SK-N-SH (cell line): ENCODE data around the gene ATP13A3. TPM values are rescaled to one million over a fixed set of nuclear protein-coding genes. Genes with fewer than 3 reads are reported as not detected.

Experiments used
- CTCF ChIA-PET: fragments of 300-600, 350-600 bp; formaldehyde crosslinking; extraction: SDS; loops from one replicate; lab custom pipeline; 2021; lab: Yijun Ruan, JAX
- POLR2A ChIA-PET: fragments of 350-600 bp; sonication (Branson Sonifier 250); formaldehyde crosslinking; extraction: SDS; loops from one replicate; lab custom pipeline; 2020; ENCODE audit warnings: antibody characterized with exemption, inconsistent platforms; lab: Yijun Ruan, JAX
- DNase-seq: peaks from one replicate; pipeline ENCODE4 v3.0.0; 2012
- H2AFZ ChIP-seq: fragments of 200-600 bp; sonication (generic); 2 replicates; pipeline ENCODE4 v1.8.1; 2016; ENCODE audit warnings: antibody characterized with exemption, mild to moderate bottlenecking, low read depth
- H3F3A ChIP-seq: fragments of 200-600 bp; sonication (generic); replicated peaks from 2 replicates; pipeline ENCODE3; 2016; ENCODE audit warnings: antibody characterized with exemption, mild to moderate bottlenecking; ENCODE audit not compliant: insufficient read depth
- H3K27ac ChIP-seq, 2 experiments: fragments of 200-500 bp in 1 of 2; fragments of 200-600 bp in 1 of 2; sonication (Bioruptor generic) in 1 of 2; sonication (generic), shearing (Covaris generic) in 1 of 2; 2 replicates each; pipeline versions ENCODE4 v1.5.1 to v1.6.1; 2014 to 2016; ENCODE audit warnings: low read depth in 2 of 2, inconsistent platforms in 1 of 2, low read length in 1 of 2, mild to moderate bottlenecking in 1 of 2, mixed read lengths in 1 of 2
- H3K27me3 ChIP-seq: fragments of 200-600 bp; sonication (generic), shearing (Covaris generic); 2 replicates; pipeline ENCODE4 v1.6.1; 2016; ENCODE audit warnings: mixed run types; ENCODE audit not compliant: insufficient read depth
- H3K36me3 ChIP-seq, 2 experiments: fragments of 200-500 bp in 1 of 2; fragments of 200-600 bp in 1 of 2; sonication (Bioruptor generic) in 1 of 2; sonication (generic) in 1 of 2; replicated peaks in 1 of 2; 2 replicates each; pipeline versions ENCODE3 to v1.5.1; 2014 to 2016; ENCODE audit warnings: low read length in 1 of 2, mild to moderate bottlenecking in 1 of 2; ENCODE audit not compliant: insufficient read depth in 2 of 2, control insufficient read depth in 1 of 2
- H3K4me1 ChIP-seq, 2 experiments: fragments of 200-500 bp in 1 of 2; fragments of 200-600 bp in 1 of 2; sonication (Bioruptor generic) in 1 of 2; sonication (generic), shearing (Covaris generic) in 1 of 2; 2 replicates each; pipeline versions ENCODE4 v1.5.1 to v1.6.1; 2014 to 2016; ENCODE audit warnings: low read depth in 1 of 2, low read length in 1 of 2, mixed run types in 1 of 2; ENCODE audit not compliant: insufficient read depth in 2 of 2, control insufficient read depth in 1 of 2
- H3K4me2 ChIP-seq: fragments of 200-600 bp; sonication (generic), shearing (Covaris generic); 2 replicates; pipeline ENCODE4 v1.6.1; 2017; ENCODE audit warnings: mixed run types
- H3K4me3 ChIP-seq, 2 experiments: fragments of 200-500 bp in 1 of 2; fragments of 200-600 bp in 1 of 2; sonication (Bioruptor generic) in 1 of 2; sonication (generic), shearing (Covaris generic) in 1 of 2; 2 replicates each; pipeline versions ENCODE4 v1.5.1 to v1.8.1; 2014 to 2016; ENCODE audit warnings: low read depth in 2 of 2, inconsistent platforms in 1 of 2, low read length in 1 of 2, mild to moderate bottlenecking in 1 of 2, mixed read lengths in 1 of 2, moderate library complexity in 1 of 2
- H3K79me2 ChIP-seq: fragments of 200-600 bp; sonication (generic); 2 replicates; pipeline ENCODE4 v1.8.1; 2017; ENCODE audit warnings: mild to moderate bottlenecking; ENCODE audit not compliant: insufficient read depth
- H3K9ac ChIP-seq: fragments of 200-600 bp; sonication (generic); 2 replicates; pipeline ENCODE4 v1.6.1; 2017; ENCODE audit warnings: mixed run types
- H3K9me2 ChIP-seq: fragments of 200-600 bp; sonication (generic); 2 replicates; pipeline ENCODE4 v1.6.1; 2017; ENCODE audit warnings: mixed run types
- H3K9me3 ChIP-seq: fragments of 200-600 bp; sonication (generic); 2 replicates; pipeline ENCODE4 v1.6.1; 2017; ENCODE audit warnings: mixed run types, mild to moderate bottlenecking, moderate library complexity
- H4K20me1 ChIP-seq: fragments of 200-600 bp; sonication (generic); 2 replicates; pipeline ENCODE4 v1.6.1; 2017; ENCODE audit warnings: mild to moderate bottlenecking, mixed run types; ENCODE audit not compliant: insufficient read depth
- CHD2 ChIP-seq: fragments of 150-350 bp; IDR thresholded peaks from 2 replicates; pipeline ENCODE4 v1.6.1; 2018; ENCODE audit warnings: low read length; ENCODE audit not compliant: partially characterized antibody
- EP300 ChIP-seq, 2 experiments: IDR thresholded peaks; 2 replicates each; pipeline versions ENCODE4 v1.4.0 to v1.6.1; 2012; ENCODE audit warnings: borderline replicate concordance in 1 of 2, low read depth in 1 of 2, low read length in 1 of 2
- EZH2phosphoT487 ChIP-seq: fragments of 200-600 bp; sonication (generic); IDR thresholded peaks from 2 replicates; pipeline ENCODE4 v1.6.1; 2017; ENCODE audit warnings: low read depth, mixed run types, mild to moderate bottlenecking, antibody characterized with exemption, moderate library complexity, borderline replicate concordance
- FOSL2 ChIP-seq: IDR thresholded peaks from 2 replicates; pipeline ENCODE4 v1.4.0; 2012; ENCODE audit warnings: low read depth, mild to moderate bottlenecking, moderate library complexity, borderline replicate concordance
- FOXJ3 ChIP-seq: sonication (generic); formaldehyde crosslinking; IDR thresholded peaks from 2 replicates; pipeline ENCODE4 v1.5.1; 2020; ENCODE audit warnings: mild to moderate bottlenecking, missing genetic modification reagents
- JUND ChIP-seq: IDR thresholded peaks from 2 replicates; pipeline ENCODE4 v1.4.0; 2012
- MXI1 ChIP-seq: IDR thresholded peaks from 2 replicates; pipeline ENCODE4 v1.6.1; 2012; ENCODE audit warnings: mild to moderate bottlenecking, low read depth, low read length, improper control_type of control experiment
- NRF1 ChIP-seq: IDR thresholded peaks from 2 replicates; pipeline ENCODE4 v1.6.1; 2012; ENCODE audit warnings: low read depth, mild to moderate bottlenecking, low read length
- TCF12 ChIP-seq: IDR thresholded peaks from 2 replicates; pipeline ENCODE4 v1.4.0; 2012
- WGBS: methylation state at CpG from one replicate; pipeline ENCODE4 v1.1.6; 2017; ENCODE audit warnings: low lambda C conversion rate; 5-methylcytosine and 5-hydroxymethylcytosine counted together
- polyA plus RNA-seq, 3 experiments: library from polyadenylated mRNA; depleted of rRNA; stranded (reverse); fragments of >200 nt; gene quantifications; 2 replicates each; pipeline ENCODE4 v1.2.3, GENCODE V29; 2012
- TF ChIP-seq, protein P1 (sequence below): IDR thresholded peaks from 2 replicates; pipeline ENCODE4 v1.4.0; 2012; ENCODE audit warnings: low read depth
- TF ChIP-seq, protein P2 (sequence below): IDR thresholded peaks from 2 replicates; pipeline ENCODE4; 2012
- TF ChIP-seq, protein P3 (sequence below): IDR thresholded peaks from 2 replicates; pipeline ENCODE4 v1.6.1; 2012; ENCODE audit warnings: mild to moderate bottlenecking, low read depth, low read length, moderate library complexity
- TF ChIP-seq, protein P4 (sequence below): IDR thresholded peaks from 2 replicates; pipeline ENCODE4 v1.4.0; 2012; ENCODE audit warnings: low read depth, borderline replicate concordance

The ATP13A3 gene
- polyA plus RNA-seq, 1 of the 3 experiments (the other 2 are of a cell fraction) = 48.2 TPM

DNA sequence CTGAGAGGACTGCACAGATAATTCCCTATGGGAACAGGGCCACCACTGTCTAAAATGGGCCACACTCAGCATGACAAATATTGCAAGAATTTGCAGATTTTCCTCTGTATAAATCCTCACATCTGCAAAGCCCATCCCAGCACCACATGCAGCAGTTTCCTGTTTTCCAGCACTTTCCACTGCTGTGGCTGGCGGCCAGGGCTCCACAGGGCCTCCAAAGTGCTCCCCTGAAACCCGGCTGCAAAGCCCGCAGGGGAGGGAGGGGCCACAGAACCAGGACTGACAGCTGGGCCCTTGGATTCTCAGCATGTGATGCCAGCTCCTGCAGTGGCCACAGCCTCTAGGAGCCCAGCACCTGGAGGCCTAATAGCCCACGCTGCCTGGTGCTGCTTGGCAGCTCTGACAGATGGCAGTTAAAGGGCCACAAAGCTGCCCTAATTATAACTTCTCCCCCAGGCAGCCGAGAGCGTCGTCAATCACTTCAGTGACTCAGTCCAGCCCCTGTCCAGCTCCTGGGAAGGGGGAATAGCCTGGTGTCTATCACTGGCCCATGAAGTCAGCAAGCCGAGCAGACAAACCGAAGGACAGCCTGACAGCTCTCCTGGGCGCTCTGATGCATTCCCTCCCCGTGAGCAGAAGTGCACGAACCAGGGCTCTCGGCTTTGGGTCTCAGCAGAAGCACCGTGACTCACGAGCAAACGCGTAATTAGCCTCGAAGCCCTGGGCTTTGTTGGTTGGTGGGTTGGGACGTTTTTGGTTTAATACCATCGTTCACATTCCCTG is 122.0 kb downstream of the ATP13A3 start:
- peak overlapping the region; percentile 44; the same call in 1 of the 2 replicates for H3K4me2 ChIP-seq
- H3K9ac ChIP-seq = no peak overlapping the region
- POLR2A ChIA-PET = no interaction called here
- 21% methylated on average over 11 of the region's 20 CpGs for WGBS
- H3K9me3 ChIP-seq = no peaks in the 10 kb centered on the region
- H3K79me2 ChIP-seq = no peaks in the 10 kb centered on the region
- no peaks in the 10 kb centered on the region for H3K9me2 ChIP-seq
- peaks cover 15 to 41% of the 10 kb centered on the region in 2 experiments; a peak in 3 of 4 replicates for H3K4me1 ChIP-seq
- CTCF ChIA-PET = interaction anchor here (1.3 to 9.4 kb wide), 5 partner anchors 15 to 41 kb away, joined by 3 to 85 read pairs (median 10); no protein-coding TSS in a partner anchor
- H2AFZ ChIP-seq = peak overlapping the region; percentile 20; the same call in 1 of the 2 replicates
- H3K4me3 ChIP-seq = no peak overlapping the region
- TF ChIP-seq TCF12 = peak; percentile 24
- TF ChIP-seq, protein P1, sequence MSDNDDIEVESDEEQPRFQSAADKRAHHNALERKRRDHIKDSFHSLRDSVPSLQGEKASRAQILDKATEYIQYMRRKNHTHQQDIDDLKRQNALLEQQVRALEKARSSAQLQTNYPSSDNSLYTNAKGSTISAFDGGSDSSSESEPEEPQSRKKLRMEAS = 0 out of 2 replicates have a peak, but pooled peaks have one; percentile 42
- TF ChIP-seq, protein P2, sequence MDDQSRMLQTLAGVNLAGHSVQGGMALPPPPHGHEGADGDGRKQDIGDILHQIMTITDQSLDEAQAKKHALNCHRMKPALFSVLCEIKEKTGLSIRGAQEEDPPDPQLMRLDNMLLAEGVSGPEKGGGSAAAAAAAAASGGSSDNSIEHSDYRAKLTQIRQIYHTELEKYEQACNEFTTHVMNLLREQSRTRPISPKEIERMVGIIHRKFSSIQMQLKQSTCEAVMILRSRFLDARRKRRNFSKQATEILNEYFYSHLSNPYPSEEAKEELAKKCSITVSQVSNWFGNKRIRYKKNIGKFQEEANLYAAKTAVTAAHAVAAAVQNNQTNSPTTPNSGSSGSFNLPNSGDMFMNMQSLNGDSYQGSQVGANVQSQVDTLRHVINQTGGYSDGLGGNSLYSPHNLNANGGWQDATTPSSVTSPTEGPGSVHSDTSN = peak; percentile 81
- peak; percentile 88 for TF ChIP-seq MXI1
- TF ChIP-seq EP300 (IDR thresholded peaks at IDR 0.05; ENCODE audit: borderline replicate concordance in 1 of 2, low read depth in 1 of 2, low read length in 1 of 2) = peak in 1 of 2 experiments; percentile 78; a peak in 2 of 4 replicates
- peak; percentile 54 for TF ChIP-seq CHD2
- TF ChIP-seq, protein P3, sequence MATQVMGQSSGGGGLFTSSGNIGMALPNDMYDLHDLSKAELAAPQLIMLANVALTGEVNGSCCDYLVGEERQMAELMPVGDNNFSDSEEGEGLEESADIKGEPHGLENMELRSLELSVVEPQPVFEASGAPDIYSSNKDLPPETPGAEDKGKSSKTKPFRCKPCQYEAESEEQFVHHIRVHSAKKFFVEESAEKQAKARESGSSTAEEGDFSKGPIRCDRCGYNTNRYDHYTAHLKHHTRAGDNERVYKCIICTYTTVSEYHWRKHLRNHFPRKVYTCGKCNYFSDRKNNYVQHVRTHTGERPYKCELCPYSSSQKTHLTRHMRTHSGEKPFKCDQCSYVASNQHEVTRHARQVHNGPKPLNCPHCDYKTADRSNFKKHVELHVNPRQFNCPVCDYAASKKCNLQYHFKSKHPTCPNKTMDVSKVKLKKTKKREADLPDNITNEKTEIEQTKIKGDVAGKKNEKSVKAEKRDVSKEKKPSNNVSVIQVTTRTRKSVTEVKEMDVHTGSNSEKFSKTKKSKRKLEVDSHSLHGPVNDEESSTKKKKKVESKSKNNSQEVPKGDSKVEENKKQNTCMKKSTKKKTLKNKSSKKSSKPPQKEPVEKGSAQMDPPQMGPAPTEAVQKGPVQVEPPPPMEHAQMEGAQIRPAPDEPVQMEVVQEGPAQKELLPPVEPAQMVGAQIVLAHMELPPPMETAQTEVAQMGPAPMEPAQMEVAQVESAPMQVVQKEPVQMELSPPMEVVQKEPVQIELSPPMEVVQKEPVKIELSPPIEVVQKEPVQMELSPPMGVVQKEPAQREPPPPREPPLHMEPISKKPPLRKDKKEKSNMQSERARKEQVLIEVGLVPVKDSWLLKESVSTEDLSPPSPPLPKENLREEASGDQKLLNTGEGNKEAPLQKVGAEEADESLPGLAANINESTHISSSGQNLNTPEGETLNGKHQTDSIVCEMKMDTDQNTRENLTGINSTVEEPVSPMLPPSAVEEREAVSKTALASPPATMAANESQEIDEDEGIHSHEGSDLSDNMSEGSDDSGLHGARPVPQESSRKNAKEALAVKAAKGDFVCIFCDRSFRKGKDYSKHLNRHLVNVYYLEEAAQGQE = peak; percentile 68; the same call in 1 of the 2 replicates
- TF ChIP-seq JUND = no peak; the same call in 1 of the 2 replicates
- 0 out of 2 replicates have a peak, but pooled peaks have one; percentile 61 for TF ChIP-seq FOXJ3 (CRISPR knock-in tag)
- TF ChIP-seq FOSL2 = no peak
- peak overlapping the region; percentile 20 to 74; a peak in 3 of 4 replicates for H3K27ac ChIP-seq
- DNase-seq = peak; percentile 72
- no peaks in the 10 kb centered on the region for H4K20me1 ChIP-seq
- H3F3A ChIP-seq = no peaks in the 10 kb centered on the region
- no peaks in the 10 kb centered on the region; the same call in 1 of the 2 replicates for H3K27me3 ChIP-seq
- no peaks in the 10 kb centered on the region for H3K36me3 ChIP-seq

DNA sequence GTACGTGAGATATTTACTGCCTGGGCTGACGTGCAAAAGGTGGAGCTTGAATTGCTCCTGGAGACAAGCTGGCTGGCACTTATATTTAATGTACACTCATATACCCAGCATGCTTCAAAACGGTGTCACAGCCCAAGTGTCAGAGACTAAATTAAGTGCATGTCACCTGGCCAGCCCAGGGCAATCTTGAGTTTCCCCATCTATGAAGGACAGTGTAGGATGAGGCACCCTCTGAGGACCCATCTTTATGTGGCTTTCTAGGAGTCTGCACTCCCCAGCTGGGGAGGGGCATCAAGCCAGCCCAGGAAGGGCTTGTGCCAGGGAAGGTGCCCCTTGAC is 122.5 kb downstream of the ATP13A3 start:
- no peak for DNase-seq
- Histone ChIP-seq H3K9ac (no peak overlapping the region), H4K20me1 (no peaks in the 10 kb centered on the region), H3K9me2 (no peaks in the 10 kb centered on the region), H3K9me3 (no peaks in the 10 kb centered on the region), H3K4me2 (peak overlapping the region; percentile 44; the same call in 1 of the 2 replicates), H3F3A (no peaks in the 10 kb centered on the region), H3K27ac (peak overlapping the region; percentile 20 to 74; a peak in 3 of 4 replicates), H3K79me2 (no peaks in the 10 kb centered on the region), H3K36me3 (no peaks in the 10 kb centered on the region), H3K4me3 (no peak overlapping the region), H3K4me1 (peaks cover 14 to 38% of the 10 kb centered on the region in 2 experiments; a peak in 3 of 4 replicates), H3K27me3 (no peaks in the 10 kb centered on the region; the same call in 1 of the 2 replicates), H2AFZ (no peak overlapping the region)
- CTCF ChIA-PET = interaction anchor here (0.9 to 9.4 kb wide), 6 partner anchors 14 to 699 kb away, joined by 3 to 85 read pairs (median 7); no protein-coding TSS in a partner anchor
- 85% methylated on average over 3 of the region's 3 CpGs for WGBS
- POLR2A ChIA-PET = no interaction called here
- TF ChIP-seq, protein P4, sequence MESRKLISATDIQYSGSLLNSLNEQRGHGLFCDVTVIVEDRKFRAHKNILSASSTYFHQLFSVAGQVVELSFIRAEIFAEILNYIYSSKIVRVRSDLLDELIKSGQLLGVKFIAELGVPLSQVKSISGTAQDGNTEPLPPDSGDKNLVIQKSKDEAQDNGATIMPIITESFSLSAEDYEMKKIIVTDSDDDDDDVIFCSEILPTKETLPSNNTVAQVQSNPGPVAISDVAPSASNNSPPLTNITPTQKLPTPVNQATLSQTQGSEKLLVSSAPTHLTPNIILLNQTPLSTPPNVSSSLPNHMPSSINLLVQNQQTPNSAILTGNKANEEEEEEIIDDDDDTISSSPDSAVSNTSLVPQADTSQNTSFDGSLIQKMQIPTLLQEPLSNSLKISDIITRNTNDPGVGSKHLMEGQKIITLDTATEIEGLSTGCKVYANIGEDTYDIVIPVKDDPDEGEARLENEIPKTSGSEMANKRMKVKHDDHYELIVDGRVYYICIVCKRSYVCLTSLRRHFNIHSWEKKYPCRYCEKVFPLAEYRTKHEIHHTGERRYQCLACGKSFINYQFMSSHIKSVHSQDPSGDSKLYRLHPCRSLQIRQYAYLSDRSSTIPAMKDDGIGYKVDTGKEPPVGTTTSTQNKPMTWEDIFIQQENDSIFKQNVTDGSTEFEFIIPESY = no peak
- TF ChIP-seq EZH2phosphoT487 = no peak
- no peak for TF ChIP-seq NRF1
- TF ChIP-seq, protein P3 = no peak
